Jurkat, Clone E6-1 (cell line): ENCODE results near the gene MON1B.
A peak's percentile ranks its signal among the peaks of the same experiment; 100 is the strongest.
"Not testable (repeated sequence)": the region's sequence is repeated elsewhere in the genome, so short reads cannot be mapped to it uniquely, and the experiment has no call there.

ENCODE experiments used
- DNase-seq: peaks from one replicate; pipeline ENCODE4 v3.0.0-alpha.2; 2011; ENCODE audit warnings: low read depth, low spot score
- H3K4me3 ChIP-seq: 2 replicates; pipeline ENCODE4 v1.5.1; 2011; ENCODE audit warnings: mild to moderate bottlenecking, low read length, control low read depth, moderate library complexity

The MON1B gene

DNA sequence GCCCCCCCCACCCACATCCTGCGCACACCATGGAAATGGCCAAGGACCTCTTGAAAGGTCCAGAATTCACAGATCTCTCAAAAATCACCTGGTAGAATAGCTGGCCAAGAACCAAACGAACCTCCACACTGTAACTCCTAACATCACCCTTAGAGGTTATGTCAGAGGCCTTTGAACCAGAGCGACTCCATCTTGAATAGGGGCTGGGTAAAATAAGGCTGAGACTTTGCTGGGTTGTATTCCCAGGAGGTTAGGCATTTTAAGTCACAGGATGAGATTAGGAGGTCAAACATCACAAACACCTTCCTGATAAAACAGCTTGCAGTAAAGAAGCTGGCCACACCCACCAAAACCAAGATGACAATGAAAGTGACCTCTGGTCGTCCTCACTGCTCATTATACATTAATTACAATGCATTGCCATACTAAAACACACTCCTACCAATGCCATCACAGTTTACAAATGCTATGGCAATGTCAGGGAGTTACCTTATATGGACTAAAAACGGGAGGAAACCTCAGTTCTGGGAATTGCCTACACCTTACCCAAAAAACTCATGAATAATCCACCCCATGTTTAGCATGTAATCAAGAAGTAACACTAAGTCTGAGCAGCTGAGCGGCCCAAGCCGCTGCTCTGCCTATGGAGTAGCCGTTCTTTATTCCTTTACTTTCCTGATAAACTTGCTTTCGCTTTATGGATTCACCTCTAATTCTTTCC, 43.0 kb downstream of the MON1B start:
- DNase-seq, result no peak
- no peak overlapping the region for H3K4me3 ChIP-seq

- no peak overlapping the region for H3K4me3 ChIP-seq
- no peak for DNase-seq
These were observed 43.6 kb downstream of the MON1B start for GRCh38 chr16:77234611-77235010.

GRCh38 chr16:77236063-77236511, 45.1 kb downstream of the MON1B start:
- H3K4me3 ChIP-seq, result no peak overlapping the region
- DNase-seq, result peak; percentile 68

- no peak for DNase-seq
- H3K4me3 ChIP-seq, result no peak overlapping the region
These were observed 47.6 kb downstream of the MON1B start for GRCh38 chr16:77238593-77238992.

- not testable (repeated sequence) for H3K4me3 ChIP-seq, DNase-seq
These were observed 51.5 kb downstream of the MON1B start for GRCh38 chr16:77242471-77242870.

- no peak overlapping the region for H3K4me3 ChIP-seq
- DNase-seq, result no peak
These were observed 55.2 kb downstream of the MON1B start for GRCh38 chr16:77246150-77246549.

- H3K4me3 ChIP-seq, result no peak overlapping the region
- DNase-seq, result no peak
These were observed 59.4 kb downstream of the MON1B start for GRCh38 chr16:77250400-77250799.
